WI38 (cell line): ENCODE results near the gene ACKR2.

Experiments used
- H3K4me3 ChIP-seq: 2 replicates; pipeline ENCODE4 v1.5.1; 2011; ENCODE audit warnings: low read depth, mild to moderate bottlenecking, control low read depth, low read length
- CTCF ChIP-seq: IDR thresholded peaks from 2 replicates; pipeline ENCODE4 v1.5.1; 2012; ENCODE audit warnings: low read depth, mild to moderate bottlenecking, control low read depth, low read length

ACKR2 gene

DNA sequence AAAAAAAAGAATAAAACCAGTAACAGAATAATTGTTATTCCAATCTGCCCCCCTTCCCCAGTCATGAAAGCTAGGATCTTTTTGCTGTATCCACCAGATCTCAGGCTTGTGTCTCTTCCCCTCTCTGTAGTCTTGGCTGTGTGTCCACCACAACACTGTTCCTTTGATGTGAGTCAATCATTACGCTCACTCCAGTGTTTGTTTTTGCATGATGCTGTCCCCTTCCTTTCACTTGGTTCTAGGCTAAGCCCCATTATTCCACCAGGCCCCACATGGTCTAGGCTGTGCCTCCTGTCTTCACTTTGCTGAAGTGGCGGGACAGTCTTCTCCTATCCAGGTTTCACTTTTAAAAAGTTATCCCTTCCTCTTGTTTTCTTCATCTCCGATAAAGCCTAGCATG lies 13.6 kb downstream of the ACKR2 start:
- no peak for TF ChIP-seq CTCF
- H3K4me3 ChIP-seq: no peak overlapping the region

DNA sequence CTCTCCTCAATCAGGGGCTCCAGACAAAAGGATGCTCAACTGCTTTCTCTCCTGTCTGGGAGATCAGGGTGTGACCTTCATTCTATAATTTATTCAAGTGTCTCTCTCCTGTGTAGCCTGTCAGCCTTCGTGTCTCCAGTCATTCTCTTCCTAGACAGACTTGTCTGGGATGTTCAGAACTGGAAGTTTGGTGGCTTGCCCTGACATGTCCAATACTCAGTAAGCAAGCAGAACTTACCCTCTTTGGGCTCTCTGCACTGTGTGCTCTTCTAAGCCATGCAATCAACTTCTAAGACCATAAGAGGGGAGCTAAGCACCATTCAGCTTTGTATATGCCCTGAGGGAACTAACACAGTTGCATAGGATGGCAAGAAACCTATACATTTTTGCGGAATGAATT lies 14.1 kb downstream of the ACKR2 start:
- no peak for TF ChIP-seq CTCF

GRCh38 chr3:42826141-42826540 lies 16.9 kb downstream of the ACKR2 start:
- H3K4me3 ChIP-seq: no peak overlapping the region
- no peak for TF ChIP-seq CTCF

More for the DNA sequence above, 14.1 kb downstream of the ACKR2 start:
- H3K4me3 ChIP-seq: no peak overlapping the region

DNA sequence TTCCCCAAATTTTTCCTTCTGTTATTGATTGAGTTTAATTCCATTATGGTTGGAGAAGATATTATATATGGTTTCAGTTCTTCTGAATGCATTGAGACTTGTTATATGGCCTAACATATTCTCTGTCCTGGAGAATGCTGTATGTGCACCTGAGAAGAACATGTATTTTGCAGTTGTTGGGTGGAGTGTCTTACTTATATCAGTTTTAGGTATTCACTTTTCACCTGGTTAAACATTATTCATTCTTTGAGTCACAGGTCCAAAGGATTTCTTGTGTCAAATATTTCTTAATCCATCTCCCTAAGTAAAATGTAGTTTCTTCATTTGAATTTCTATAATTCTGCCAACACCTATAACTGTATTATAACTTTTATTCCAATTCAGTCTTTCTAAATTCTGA lies 17.8 kb downstream of the ACKR2 start:
- H3K4me3 ChIP-seq: no peak overlapping the region
- no peak for TF ChIP-seq CTCF

DNA sequence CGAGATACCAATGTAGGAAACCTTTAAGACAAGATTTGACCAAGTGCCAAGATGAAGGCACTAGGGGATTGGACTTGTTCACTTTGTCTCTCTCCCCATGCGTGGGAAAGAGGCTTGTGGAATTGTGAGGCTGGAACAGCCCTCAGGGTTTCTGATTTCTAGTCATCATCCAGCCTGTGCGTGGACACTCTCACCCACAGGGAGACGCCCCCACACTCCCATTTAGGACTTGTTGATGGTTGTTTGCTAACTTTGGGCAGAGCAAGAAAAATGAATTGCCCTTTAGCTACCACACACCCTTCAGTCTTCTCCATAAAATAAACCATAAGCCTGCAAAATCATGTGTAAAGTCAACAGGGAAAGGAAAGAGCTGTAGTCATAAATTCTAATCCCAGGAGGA lies 18.4 kb downstream of the ACKR2 start:
- H3K4me3 ChIP-seq: no peak overlapping the region
- TF ChIP-seq CTCF: no peak

DNA sequence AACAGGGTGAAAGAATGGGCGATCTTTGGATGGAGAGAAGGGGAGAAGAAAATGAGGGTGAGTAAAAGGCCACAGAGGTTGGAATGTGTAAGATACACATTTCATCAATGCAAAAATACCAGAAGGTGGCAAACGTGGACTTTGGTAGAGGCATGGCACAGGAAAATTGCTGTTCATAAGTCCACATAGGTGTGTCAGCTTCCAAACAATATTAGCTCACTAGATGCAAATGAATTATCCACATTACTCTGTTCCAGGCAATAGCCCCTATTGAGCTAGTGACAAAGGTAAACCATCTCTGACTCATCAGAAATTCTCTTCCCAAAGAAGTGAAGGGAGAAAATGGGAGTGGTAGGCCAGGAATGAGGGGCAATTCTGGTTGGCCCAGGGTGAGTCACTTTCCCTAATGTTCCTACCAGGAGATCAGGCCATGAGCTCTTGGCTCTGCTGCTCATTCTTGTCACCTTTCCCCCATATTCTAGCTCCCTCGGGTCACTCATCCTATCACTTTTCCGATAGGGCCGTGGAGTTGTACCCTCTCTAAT lies 19.9 kb downstream of the ACKR2 start:
- no peak for TF ChIP-seq CTCF
- no peak overlapping the region for H3K4me3 ChIP-seq

DNA sequence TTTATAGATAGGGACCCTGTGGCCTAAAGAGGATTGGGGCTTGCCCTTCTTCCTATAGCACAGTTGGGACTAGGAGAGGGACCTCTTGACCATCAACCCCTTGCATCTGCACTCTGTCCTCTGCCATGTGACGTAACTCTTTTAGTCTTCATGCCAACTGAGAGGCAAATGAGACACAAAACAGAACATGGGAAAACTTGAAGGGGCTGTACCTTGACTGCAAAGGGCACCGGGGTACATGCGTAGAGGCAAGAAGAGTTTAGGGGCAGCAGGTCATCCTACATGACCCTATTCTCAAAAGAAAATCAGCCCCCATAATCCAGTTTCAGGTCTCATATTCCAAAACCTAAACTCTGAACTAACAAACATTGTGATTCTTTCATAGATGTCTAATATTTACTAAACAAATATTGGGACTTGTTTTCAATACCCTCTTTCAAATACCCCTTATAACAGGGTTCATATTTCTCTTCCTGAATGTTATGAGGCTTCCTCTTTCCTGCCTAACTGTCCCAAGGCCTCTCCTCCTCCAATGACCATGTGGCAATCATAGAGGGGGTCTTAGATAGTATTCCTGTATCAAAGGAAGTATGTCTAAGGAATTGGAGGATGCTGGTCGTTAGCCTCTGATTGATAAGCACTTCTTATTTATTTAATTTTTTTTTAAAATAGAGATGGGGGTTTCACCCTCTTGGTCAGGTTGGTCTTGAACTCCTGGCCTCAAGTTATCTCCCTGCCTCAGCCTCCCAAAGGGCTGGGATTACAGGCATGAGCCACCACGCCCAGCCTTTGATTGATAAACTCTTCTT lies 20.6 kb downstream of the ACKR2 start:
- H3K4me3 ChIP-seq: no peak overlapping the region
- TF ChIP-seq CTCF: no peak
